ENCODE measurements around the gene CCDC24.

GRCh38 chr1:43991476-43992231 lies at the start of gene CCDC24:
- TF ChIP-seq POLR2A (IDR thresholded peaks at IDR 0.05) (no peak), CTCF (IDR thresholded peaks at IDR 0.05) (no peak)

Measured in ovary (tissue), 3 donors.